ENCODE measurements around the gene CREBBP.

The CREBBP gene

GRCh38 chr16:3879258-3879886 lies 1.1 kb downstream of the CREBBP start:
- peak; percentile 32 for DNase-seq

GRCh38 chr16:3878610-3879009 lies 1.9 kb downstream of the CREBBP start:
- DNase-seq: no peak

- no peak for DNase-seq
Observed at GRCh38 chr16:3876695-3877094, 3.8 kb downstream of the CREBBP start.

GRCh38 chr16:3876160-3876559 lies 4.4 kb downstream of the CREBBP start:
- DNase-seq: no peak

- no peak for DNase-seq
Observed at GRCh38 chr16:3874794-3875692, 5.5 kb downstream of the CREBBP start.

- no peak for DNase-seq
Observed at GRCh38 chr16:3874242-3874641, 6.3 kb downstream of the CREBBP start.

- no peak for DNase-seq
Observed at GRCh38 chr16:3873482-3874173, 6.9 kb downstream of the CREBBP start.

GRCh38 chr16:3872216-3872895 lies 8.2 kb downstream of the CREBBP start:
- no peak for DNase-seq

GRCh38 chr16:3868967-3869366 lies 11.5 kb downstream of the CREBBP start:
- no peak for DNase-seq

GRCh38 chr16:3868556-3868955 lies 12.0 kb downstream of the CREBBP start:
- DNase-seq: peak; percentile 24

- no peak for DNase-seq
Observed at GRCh38 chr16:3866703-3867431, 13.6 kb downstream of the CREBBP start.

- peak; percentile 78 for DNase-seq
Observed at GRCh38 chr16:3865241-3865640, 15.3 kb downstream of the CREBBP start.

- DNase-seq: no peak
Observed at GRCh38 chr16:3864562-3864961, 16.0 kb downstream of the CREBBP start.

- DNase-seq: no peak
Observed at GRCh38 chr16:3863587-3863986, 16.9 kb downstream of the CREBBP start.

- DNase-seq: no peak
Observed at GRCh38 chr16:3861808-3862451, 18.6 kb downstream of the CREBBP start.

GRCh38 chr16:3859889-3860288 lies 20.6 kb downstream of the CREBBP start:
- DNase-seq: no peak

GRCh38 chr16:3858801-3859200 lies 21.7 kb downstream of the CREBBP start:
- DNase-seq: no peak

GRCh38 chr16:3857189-3858043 lies 23.1 kb downstream of the CREBBP start:
- no peak for DNase-seq

GRCh38 chr16:3856367-3857141 lies 24.0 kb downstream of the CREBBP start:
- no peak for DNase-seq
